GM10266 (cell line): ENCODE results near the gene ERBB2.

Source experiments
- DNase-seq: peaks from one replicate; pipeline ENCODE4 v3.0.0; 2012; ENCODE audit errors: extremely low spot score
- CTCF ChIP-seq: IDR thresholded peaks from 2 replicates; pipeline ENCODE4 v1.5.1; 2012; ENCODE audit warnings: mild to moderate bottlenecking, low read depth; ENCODE audit not compliant: control insufficient read depth, insufficient read depth; ENCODE audit errors: missing control alignments

Gene ERBB2

GRCh38 chr17:39662551-39663339, 37.1 kb upstream of the ERBB2 start:
- TF ChIP-seq CTCF: no peak
- DNase-seq: no peak

GRCh38 chr17:39663340-39663687, 36.5 kb upstream of the ERBB2 start:
- TF ChIP-seq CTCF: no peak
- DNase-seq: no peak

- no peak for DNase-seq
- TF ChIP-seq CTCF: no peak
Observed at GRCh38 chr17:39663688-39664580, 35.9 kb upstream of the ERBB2 start.

GRCh38 chr17:39664581-39665561, 35.0 kb upstream of the ERBB2 start, which contains the start of gene TCAP:
Gene TCAP (plus strand): TSS chr17:39665349. CDS start chr17:39665360, 11 bp downstream.
- no peak for DNase-seq
- no peak for TF ChIP-seq CTCF

- TF ChIP-seq CTCF: no peak
- DNase-seq: no peak
Observed at GRCh38 chr17:39665642-39666224, 34.1 kb upstream of the ERBB2 start.

GRCh38 chr17:39666231-39666600, 33.6 kb upstream of the ERBB2 start:
- DNase-seq: no peak
- no peak for TF ChIP-seq CTCF
